ENCODE results near the gene C1QTNF12. TPM values are rescaled to one million over a fixed set of nuclear protein-coding genes. Genes with fewer than 3 reads are reported as not detected.

The C1QTNF12 gene
- total RNA-seq, 2 experiments from 2014 or later, result 1.2 to 1.4 TPM

- Mint-ChIP-seq H3K4me1 (peaks cover 31% of the 10 kb centered on the region), H3K27me3 (no peaks in the 10 kb centered on the region), H3K27ac (peak within 1 kb of the TSS; percentile 92), H3K4me3 (peak within 1 kb of the TSS; percentile 95), H3K9me3 (no peaks in the 10 kb centered on the region), H3K36me3 (ENCODE audit: low read depth) (peaks cover 19% of the 10 kb centered on the region)
- ChIA-PET CTCF (interaction anchor here (0.6 to 1.7 kb wide), 2 partner anchors 110 to 114 kb away, joined by 3 to 8 read pairs; no protein-coding TSS in a partner anchor), POLR2A (no interaction called here)
- no peak for DNase-seq
These were observed 14.2 kb downstream of the C1QTNF12 start, which contains the start of gene B3GALT6 for GRCh38 chr1:1232208-1232795. TSS of gene B3GALT6 (plus strand) at chr1:1232237. CDS start at chr1:1232279, 42 bp downstream.

GRCh38 chr1:1231400-1232207, 14.9 kb downstream of the C1QTNF12 start, which contains the start of gene SDF4:
TSS of gene SDF4 (minus strand) at chr1:1232001. CDS start at chr1:1228772, 3,229 bp downstream.
- Mint-ChIP-seq H3K4me3 (peak within 1 kb of the TSS; percentile 95), H3K27ac (peak within 1 kb of the TSS; percentile 92), H3K4me1 (peaks cover 31% of the 10 kb centered on the region), H3K27me3 (no peaks in the 10 kb centered on the region), H3K9me3 (no peaks in the 10 kb centered on the region), H3K36me3 (ENCODE audit: low read depth) (peaks cover 19% of the 10 kb centered on the region)
- peak; percentile 97 for DNase-seq
- POLR2A ChIA-PET, result interaction anchor here (0.6 kb wide), 1 partner anchor 102 kb away, joined by 3 read pairs; no protein-coding TSS in a partner anchor
- CTCF ChIA-PET, result interaction anchor here (0.6 to 1.7 kb wide), 3 partner anchors 13 to 114 kb away, joined by 3 to 8 read pairs (median 3); no protein-coding TSS in a partner anchor

GRCh38 chr1:1230656-1231399, 15.7 kb downstream of the C1QTNF12 start:
- peak overlapping the region; percentile 92 for H3K27ac Mint-ChIP-seq
- H3K4me3 Mint-ChIP-seq, result peak overlapping the region; percentile 95
- H3K4me1 Mint-ChIP-seq, result peaks cover 31% of the 10 kb centered on the region
- POLR2A ChIA-PET, result interaction anchor here (0.6 kb wide), 1 partner anchor 101 kb away, joined by 3 read pairs; no protein-coding TSS in a partner anchor
- peak; percentile 26 for DNase-seq
- peaks cover 21% of the 10 kb centered on the region for H3K36me3 Mint-ChIP-seq (ENCODE audit: low read depth)
- CTCF ChIA-PET, result interaction anchor here (0.8 to 1.7 kb wide), 3 partner anchors 13 to 108 kb away, joined by 3 to 8 read pairs (median 3); partner anchors contain the start of gene TNFRSF4
- H3K27me3 Mint-ChIP-seq, result no peaks in the 10 kb centered on the region
- H3K9me3 Mint-ChIP-seq, result no peaks in the 10 kb centered on the region

GRCh38 chr1:1229770-1230169, 16.8 kb downstream of the C1QTNF12 start:
- peaks cover 31% of the 10 kb centered on the region for H3K36me3 Mint-ChIP-seq (ENCODE audit: low read depth)
- H3K4me1 Mint-ChIP-seq, result peaks cover 31% of the 10 kb centered on the region
- CTCF ChIA-PET, result interaction anchor here (1.0 to 2.2 kb wide), 2 partner anchors 15 to 107 kb away, joined by 3 to 6 read pairs; partner anchors contain the start of gene TNFRSF4
- DNase-seq, result no peak
- no peaks in the 10 kb centered on the region for H3K9me3 Mint-ChIP-seq
- no peak overlapping the region for H3K27ac Mint-ChIP-seq
- POLR2A ChIA-PET, result no interaction called here
- H3K4me3 Mint-ChIP-seq, result peak overlapping the region; percentile 95
- no peaks in the 10 kb centered on the region for H3K27me3 Mint-ChIP-seq

- Mint-ChIP-seq H3K27ac (no peak overlapping the region), H3K4me1 (peaks cover 21% of the 10 kb centered on the region), H3K36me3 (ENCODE audit: low read depth) (peaks cover 35% of the 10 kb centered on the region), H3K4me3 (no peak overlapping the region), H3K9me3 (no peaks in the 10 kb centered on the region), H3K27me3 (no peaks in the 10 kb centered on the region)
- POLR2A ChIA-PET, result no interaction called here
- CTCF ChIA-PET, result interaction anchor here (1.1 to 2.2 kb wide), 2 partner anchors 10 to 106 kb away, joined by 3 to 6 read pairs; no protein-coding TSS in a partner anchor
- no peak for DNase-seq
These were observed 17.8 kb downstream of the C1QTNF12 start for GRCh38 chr1:1228596-1229321.

GRCh38 chr1:1228187-1228586, 18.3 kb downstream of the C1QTNF12 start:
- H3K27me3 Mint-ChIP-seq, result no peaks in the 10 kb centered on the region
- ChIA-PET POLR2A (no interaction called here), CTCF (interaction anchor here (1.1 to 2.2 kb wide), 2 partner anchors 10 to 106 kb away, joined by 3 to 6 read pairs; no protein-coding TSS in a partner anchor)
- no peak overlapping the region for H3K27ac Mint-ChIP-seq
- H3K4me3 Mint-ChIP-seq, result no peak overlapping the region
- H3K36me3 Mint-ChIP-seq (ENCODE audit: low read depth), result peaks cover 34% of the 10 kb centered on the region
- no peak for DNase-seq
- peaks cover 17% of the 10 kb centered on the region for H3K4me1 Mint-ChIP-seq
- H3K9me3 Mint-ChIP-seq, result no peaks in the 10 kb centered on the region

- no peak for DNase-seq
- Mint-ChIP-seq H3K27me3 (no peaks in the 10 kb centered on the region), H3K36me3 (ENCODE audit: low read depth) (peaks cover 42% of the 10 kb centered on the region), H3K4me1 (peaks cover 18% of the 10 kb centered on the region), H3K27ac (no peak overlapping the region), H3K4me3 (no peak overlapping the region), H3K9me3 (no peaks in the 10 kb centered on the region)
- CTCF ChIA-PET, result interaction anchor here (1.6 kb wide), 2 partner anchors 9 to 10 kb away, joined by 5 to 6 read pairs; no protein-coding TSS in a partner anchor
- POLR2A ChIA-PET, result no interaction called here
These were observed 19.1 kb downstream of the C1QTNF12 start for GRCh38 chr1:1227386-1227785.

GRCh38 chr1:1226566-1227362, 19.8 kb downstream of the C1QTNF12 start:
- Mint-ChIP-seq H3K27ac (peak overlapping the region; percentile 62), H3K4me3 (no peak overlapping the region), H3K9me3 (no peaks in the 10 kb centered on the region), H3K36me3 (ENCODE audit: low read depth) (peaks cover 44% of the 10 kb centered on the region), H3K4me1 (peaks cover 18% of the 10 kb centered on the region), H3K27me3 (no peaks in the 10 kb centered on the region)
- ChIA-PET CTCF (interaction anchor here (0.6 to 1.6 kb wide), 4 partner anchors 8 to 104 kb away, joined by 3 to 6 read pairs (median 6); no protein-coding TSS in a partner anchor), POLR2A (no interaction called here)
- no peak for DNase-seq

- peaks cover 17% of the 10 kb centered on the region for H3K4me1 Mint-ChIP-seq
- H3K4me3 Mint-ChIP-seq, result no peak overlapping the region
- no peaks in the 10 kb centered on the region for H3K9me3 Mint-ChIP-seq
- H3K27ac Mint-ChIP-seq, result peak overlapping the region; percentile 28
- POLR2A ChIA-PET, result no interaction called here
- DNase-seq, result no peak
- peaks cover 45% of the 10 kb centered on the region for H3K36me3 Mint-ChIP-seq (ENCODE audit: low read depth)
- CTCF ChIA-PET, result interaction anchor here (0.6 to 1.6 kb wide), 4 partner anchors 9 to 146 kb away, joined by 3 to 6 read pairs (median 4); no protein-coding TSS in a partner anchor
- H3K27me3 Mint-ChIP-seq, result no peaks in the 10 kb centered on the region
These were observed 20.6 kb downstream of the C1QTNF12 start for GRCh38 chr1:1225913-1226312.

- H3K27ac Mint-ChIP-seq, result no peak overlapping the region
- peaks cover 13% of the 10 kb centered on the region for H3K4me1 Mint-ChIP-seq
- no peak overlapping the region for H3K4me3 Mint-ChIP-seq
- H3K27me3 Mint-ChIP-seq, result no peaks in the 10 kb centered on the region
- no peak for DNase-seq
- CTCF ChIA-PET, result interaction anchor here (0.9 to 1.4 kb wide), 2 partner anchors 146 to 206 kb away, joined by 3 to 4 read pairs; no protein-coding TSS in a partner anchor
- POLR2A ChIA-PET, result no interaction called here
- H3K9me3 Mint-ChIP-seq, result no peaks in the 10 kb centered on the region
- peaks cover 47% of the 10 kb centered on the region for H3K36me3 Mint-ChIP-seq (ENCODE audit: low read depth)
These were observed 21.2 kb downstream of the C1QTNF12 start for GRCh38 chr1:1225238-1225845.

GRCh38 chr1:1223891-1224290, 22.6 kb downstream of the C1QTNF12 start:
- peaks cover 9% of the 10 kb centered on the region for H3K4me1 Mint-ChIP-seq
- H3K4me3 Mint-ChIP-seq, result no peak overlapping the region
- H3K36me3 Mint-ChIP-seq (ENCODE audit: low read depth), result peaks cover 45% of the 10 kb centered on the region
- ChIA-PET CTCF (interaction anchor here (0.6 to 1.4 kb wide), 2 partner anchors 204 to 1035 kb away, joined by 3 read pairs; no protein-coding TSS in a partner anchor), POLR2A (no interaction called here)
- DNase-seq, result no peak
- H3K27ac Mint-ChIP-seq, result no peak overlapping the region
- H3K27me3 Mint-ChIP-seq, result no peaks in the 10 kb centered on the region
- H3K9me3 Mint-ChIP-seq, result no peaks in the 10 kb centered on the region
